Femur (tissue), 1 donor: ENCODE data around the gene NKAIN4.
A peak's percentile ranks its signal among the peaks of the same experiment; 100 is the strongest.
"Not testable (repeated sequence)": the region's sequence is repeated elsewhere in the genome, so short reads cannot be mapped to it uniquely, and the experiment has no call there.

ENCODE experiments used
- DNase-seq: peaks from one replicate; pipeline ENCODE4 v3.0.0-alpha.2; 2017

The NKAIN4 gene

GRCh38 chr20:63255931-63256704 lies 1.9 kb upstream of the NKAIN4 start:
- DNase-seq = no peak

GRCh38 chr20:63254606-63255384 lies 532 bp upstream of the NKAIN4 start:
- DNase-seq = peak; percentile 67

GRCh38 chr20:63253438-63254231 lies 628 bp downstream of the NKAIN4 start:
- peak; percentile 78 for DNase-seq

GRCh38 chr20:63253065-63253437 lies 1.2 kb downstream of the NKAIN4 start:
- no peak for DNase-seq

GRCh38 chr20:63252284-63252711 lies 2.0 kb downstream of the NKAIN4 start:
- DNase-seq = no peak

- not testable (repeated sequence) for DNase-seq
These were observed 2.9 kb downstream of the NKAIN4 start for GRCh38 chr20:63251350-63251749.

- DNase-seq = no peak
These were observed 4.4 kb downstream of the NKAIN4 start for GRCh38 chr20:63249891-63250290.

- DNase-seq = no peak
These were observed 5.2 kb downstream of the NKAIN4 start for GRCh38 chr20:63248835-63249591.

GRCh38 chr20:63247671-63248228 lies 6.5 kb downstream of the NKAIN4 start:
- no peak for DNase-seq

- DNase-seq = no peak
These were observed 7.6 kb downstream of the NKAIN4 start for GRCh38 chr20:63246490-63247288.

GRCh38 chr20:63244468-63244867 lies 9.8 kb downstream of the NKAIN4 start:
- no peak for DNase-seq

GRCh38 chr20:63243604-63244247 lies 10.5 kb downstream of the NKAIN4 start:
- no peak for DNase-seq

- DNase-seq = no peak
These were observed 11.5 kb downstream of the NKAIN4 start for GRCh38 chr20:63242736-63243135.

GRCh38 chr20:63241272-63241671 lies 13.0 kb downstream of the NKAIN4 start:
- no peak for DNase-seq

GRCh38 chr20:63240004-63240403 lies 14.3 kb downstream of the NKAIN4 start:
- no peak for DNase-seq

GRCh38 chr20:63239431-63239830 lies 14.8 kb downstream of the NKAIN4 start:
- DNase-seq = no peak

- DNase-seq = no peak
These were observed 15.6 kb downstream of the NKAIN4 start for GRCh38 chr20:63238514-63239125.

GRCh38 chr20:63238031-63238430 lies 16.2 kb downstream of the NKAIN4 start:
- DNase-seq = no peak

- no peak for DNase-seq
These were observed 18.0 kb downstream of the NKAIN4 start for GRCh38 chr20:63236116-63236837.
